GM23338 (cell line): ENCODE results near the gene ZNF830.

ENCODE experiments used
- CTCF ChIP-seq, 2 experiments: fragments of 200-600 bp in 1 of 2; sonication (generic) in 1 of 2; conservative IDR thresholded peaks; 2 replicates each; pipeline versions ENCODE4 v1.5.1 to v1.6.1; 2016 to 2017; ENCODE audit warnings: antibody characterized with exemption in 2 of 2, low read depth in 2 of 2, mild to moderate bottlenecking in 2 of 2, moderate library complexity in 1 of 2
- JUNB ChIP-seq: IDR thresholded peaks from one replicate; pipeline ENCODE4 v1.6.1; 2016; ENCODE audit warnings: antibody characterized with exemption; ENCODE audit not compliant: unreplicated experiment
- TF ChIP-seq, protein P1 (sequence below): IDR thresholded peaks from 2 replicates; pipeline ENCODE4 v1.6.1; 2016; ENCODE audit warnings: antibody characterized with exemption

- TF ChIP-seq CTCF (conservative IDR thresholded peaks at IDR 0.05; ENCODE audit: low read depth in 2 of 2) (no peak), JUNB (no peak)
- TF ChIP-seq, protein P1, sequence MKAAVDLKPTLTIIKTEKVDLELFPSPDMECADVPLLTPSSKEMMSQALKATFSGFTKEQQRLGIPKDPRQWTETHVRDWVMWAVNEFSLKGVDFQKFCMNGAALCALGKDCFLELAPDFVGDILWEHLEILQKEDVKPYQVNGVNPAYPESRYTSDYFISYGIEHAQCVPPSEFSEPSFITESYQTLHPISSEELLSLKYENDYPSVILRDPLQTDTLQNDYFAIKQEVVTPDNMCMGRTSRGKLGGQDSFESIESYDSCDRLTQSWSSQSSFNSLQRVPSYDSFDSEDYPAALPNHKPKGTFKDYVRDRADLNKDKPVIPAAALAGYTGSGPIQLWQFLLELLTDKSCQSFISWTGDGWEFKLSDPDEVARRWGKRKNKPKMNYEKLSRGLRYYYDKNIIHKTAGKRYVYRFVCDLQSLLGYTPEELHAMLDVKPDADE, result no peak
Observed at GRCh38 chr17:34988644-34989043, 27.3 kb downstream of the ZNF830 start.
